IMR-90 (cell line): ENCODE data around the gene SHISA6.

Experiments
- BHLHE40 ChIP-seq: fragments of 150-350 bp; IDR thresholded peaks from 2 replicates; pipeline ENCODE4 v1.6.1; 2016; ENCODE audit warnings: mild to moderate bottlenecking, low read depth, low read length
- CEBPB ChIP-seq: IDR thresholded peaks from 2 replicates; pipeline ENCODE4 v1.6.1; 2012; ENCODE audit warnings: low read depth, low read length, improper control_type of control experiment
- CHD1 ChIP-seq: IDR thresholded peaks from 2 replicates; pipeline ENCODE4 v1.6.1; 2012; ENCODE audit warnings: low read depth, low read length, improper control_type of control experiment
- POLR2A ChIP-seq: IDR thresholded peaks from 2 replicates; pipeline ENCODE4 v1.6.1; 2012; ENCODE audit warnings: mild to moderate bottlenecking, low read depth, low read length
- SMC3 ChIP-seq: fragments of 150-350 bp; IDR thresholded peaks from 2 replicates; pipeline ENCODE4 v1.6.1; 2016; ENCODE audit warnings: low read depth, mild to moderate bottlenecking, antibody characterized with exemption, low read length, moderate library complexity
- TF ChIP-seq, protein P1 (sequence below): conservative IDR thresholded peaks from 2 replicates; pipeline ENCODE4 v1.5.1; 2012; ENCODE audit warnings: mild to moderate bottlenecking, low read depth, low read length, improper control_type of control experiment

GRCh38 chr17:11304568-11304967 lies 63.6 kb downstream of the SHISA6 start:
- TF ChIP-seq CHD1, result no peak
- TF ChIP-seq, protein P1, sequence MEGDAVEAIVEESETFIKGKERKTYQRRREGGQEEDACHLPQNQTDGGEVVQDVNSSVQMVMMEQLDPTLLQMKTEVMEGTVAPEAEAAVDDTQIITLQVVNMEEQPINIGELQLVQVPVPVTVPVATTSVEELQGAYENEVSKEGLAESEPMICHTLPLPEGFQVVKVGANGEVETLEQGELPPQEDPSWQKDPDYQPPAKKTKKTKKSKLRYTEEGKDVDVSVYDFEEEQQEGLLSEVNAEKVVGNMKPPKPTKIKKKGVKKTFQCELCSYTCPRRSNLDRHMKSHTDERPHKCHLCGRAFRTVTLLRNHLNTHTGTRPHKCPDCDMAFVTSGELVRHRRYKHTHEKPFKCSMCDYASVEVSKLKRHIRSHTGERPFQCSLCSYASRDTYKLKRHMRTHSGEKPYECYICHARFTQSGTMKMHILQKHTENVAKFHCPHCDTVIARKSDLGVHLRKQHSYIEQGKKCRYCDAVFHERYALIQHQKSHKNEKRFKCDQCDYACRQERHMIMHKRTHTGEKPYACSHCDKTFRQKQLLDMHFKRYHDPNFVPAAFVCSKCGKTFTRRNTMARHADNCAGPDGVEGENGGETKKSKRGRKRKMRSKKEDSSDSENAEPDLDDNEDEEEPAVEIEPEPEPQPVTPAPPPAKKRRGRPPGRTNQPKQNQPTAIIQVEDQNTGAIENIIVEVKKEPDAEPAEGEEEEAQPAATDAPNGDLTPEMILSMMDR, result no peak
- TF ChIP-seq POLR2A, result no peak
- no peak for TF ChIP-seq SMC3
- no peak for TF ChIP-seq CEBPB
- no peak for TF ChIP-seq BHLHE40
